ENCODE data around the gene YPEL3.
A peak's percentile ranks its signal among the peaks of the same experiment; 100 is the strongest.
"Not testable (repeated sequence)": the region's sequence is repeated elsewhere in the genome, so short reads cannot be mapped to it uniquely, and the experiment has no call there.

YPEL3 gene, protein sequence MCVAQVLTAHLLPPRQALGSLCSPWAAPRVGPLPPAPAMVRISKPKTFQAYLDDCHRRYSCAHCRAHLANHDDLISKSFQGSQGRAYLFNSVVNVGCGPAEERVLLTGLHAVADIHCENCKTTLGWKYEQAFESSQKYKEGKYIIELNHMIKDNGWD

DNA sequence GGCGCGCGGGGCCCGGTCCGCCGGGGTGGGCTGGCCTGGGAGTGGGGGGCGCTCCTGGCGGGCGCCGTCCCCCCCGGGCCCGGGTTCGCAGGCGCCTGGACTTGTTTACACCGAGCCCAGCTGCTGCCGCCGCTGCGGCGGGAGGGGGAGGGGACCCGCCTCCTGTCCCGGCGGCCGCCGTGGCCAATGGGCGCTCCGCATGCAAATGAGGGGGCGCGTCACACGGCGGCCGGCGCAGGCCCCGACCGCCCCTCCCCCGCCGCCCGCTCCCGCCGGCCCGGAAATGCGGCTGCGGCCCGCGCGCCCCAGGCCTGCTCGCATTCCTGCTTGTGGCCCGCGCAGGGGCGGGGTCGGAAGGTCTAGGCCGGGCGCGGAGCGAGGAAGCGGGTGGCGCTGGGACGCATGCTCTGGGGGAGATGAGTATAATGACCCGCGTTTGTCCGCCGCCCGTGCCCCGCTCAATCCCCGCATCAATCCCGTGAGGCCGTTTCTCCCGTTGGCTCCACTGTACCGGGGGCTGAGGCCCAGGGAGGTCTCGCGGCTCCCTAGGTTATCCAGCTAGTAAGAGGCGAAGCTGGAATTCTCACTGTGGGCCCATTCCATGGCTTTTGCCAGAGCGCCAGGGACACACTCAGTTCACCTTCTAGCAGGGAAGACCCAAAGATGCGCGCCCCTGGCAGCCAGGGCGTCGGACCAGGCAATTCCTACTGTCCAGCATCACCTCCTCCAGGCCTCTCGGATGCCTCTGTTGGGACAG is at the start of gene YPEL3:
YPEL3 (minus strand) TSS at position 109 of the 757 bp plus-strand sequence. CDS start 731 bp downstream, outside the sequence.
- in situ Hi-C loops (cut with HindIII; ENCODE audit: low pct_ligation_motif_present, low pct_unique_long_range_greater_than_20kb, low sequenced_read_pairs): no loop called here
- peak; percentile 92 for DNase-seq

DNA sequence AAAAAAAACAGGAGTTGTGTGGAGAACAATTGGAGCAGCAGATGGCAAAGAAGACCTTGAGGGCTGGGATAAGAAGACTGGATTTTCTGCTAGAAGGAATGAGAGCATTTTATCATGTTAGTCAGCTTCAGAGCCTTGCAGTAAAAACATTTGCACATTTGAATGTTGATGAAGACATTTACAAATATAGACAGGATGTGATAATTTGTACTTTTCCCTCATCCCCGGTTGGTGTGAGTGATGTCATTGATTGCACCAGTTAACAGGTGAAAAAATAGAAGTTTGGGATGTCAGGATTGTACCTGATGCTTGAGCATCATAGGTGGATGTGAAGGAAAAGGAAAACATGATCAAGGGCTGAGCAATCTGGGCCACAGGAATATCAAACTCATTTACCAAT is 49.6 kb upstream of the YPEL3 start:
- no peak for DNase-seq
- in situ Hi-C loops (cut with HindIII; ENCODE audit: low pct_ligation_motif_present, low pct_unique_long_range_greater_than_20kb, low sequenced_read_pairs): no loop called here

DNA sequence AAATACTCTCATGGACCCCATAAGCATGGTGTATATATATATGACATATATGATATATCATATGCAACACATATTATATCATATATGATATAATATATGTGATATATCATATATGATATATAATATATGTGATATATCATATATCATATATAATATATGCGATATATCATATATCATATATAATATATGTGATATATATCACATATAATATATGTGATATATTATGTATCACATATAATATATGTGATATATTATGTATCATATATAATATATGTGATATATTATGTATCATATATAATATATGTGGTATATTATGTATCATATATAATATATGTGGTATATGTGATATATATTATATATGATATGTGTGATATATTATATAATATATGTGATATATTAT is 48.9 kb upstream of the YPEL3 start:
- in situ Hi-C loops (cut with HindIII; ENCODE audit: low pct_ligation_motif_present, low pct_unique_long_range_greater_than_20kb, low sequenced_read_pairs): no loop called here
- DNase-seq: no peak

DNA sequence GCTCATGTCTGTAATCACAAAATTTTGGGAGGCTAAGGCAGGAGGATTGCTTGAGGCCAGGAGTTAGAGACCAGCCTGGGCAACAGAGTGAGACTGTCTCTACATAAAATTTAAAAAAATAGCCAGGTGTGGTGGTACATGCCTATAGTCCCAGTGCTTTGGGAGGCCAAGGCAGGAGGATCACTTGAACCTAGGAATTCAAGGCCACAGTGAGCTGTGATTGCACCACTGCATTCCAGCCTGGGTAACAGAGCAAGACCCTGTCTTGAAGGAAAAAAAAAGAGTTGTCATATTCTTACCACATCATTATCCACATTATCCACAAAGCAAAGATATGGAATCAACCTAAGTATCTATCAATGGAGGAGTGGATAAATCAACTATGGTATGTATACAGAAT is 48.0 kb upstream of the YPEL3 start:
- DNase-seq: no peak
- in situ Hi-C loops (cut with HindIII; ENCODE audit: low pct_ligation_motif_present, low pct_unique_long_range_greater_than_20kb, low sequenced_read_pairs): no loop called here

DNA sequence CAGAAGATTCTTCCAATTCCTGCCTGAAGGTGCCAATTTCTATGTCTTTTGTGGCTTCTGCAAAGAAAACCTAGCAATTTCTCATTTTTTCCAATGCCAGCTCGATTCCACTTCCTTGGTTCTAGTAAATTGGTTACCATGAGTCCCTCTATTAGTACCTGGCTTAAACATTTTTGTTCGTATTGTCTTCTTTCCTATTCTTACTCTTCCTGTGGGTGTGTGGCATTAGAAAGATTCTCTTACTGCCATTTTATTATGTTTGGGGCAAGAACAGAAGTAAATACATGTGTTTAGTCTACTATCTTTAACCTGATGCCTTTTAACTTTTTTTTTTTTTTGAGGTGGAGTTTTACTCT is 47.3 kb upstream of the YPEL3 start:
- in situ Hi-C loops (cut with HindIII; ENCODE audit: low pct_ligation_motif_present, low pct_unique_long_range_greater_than_20kb, low sequenced_read_pairs): no loop called here
- no peak for DNase-seq

DNA sequence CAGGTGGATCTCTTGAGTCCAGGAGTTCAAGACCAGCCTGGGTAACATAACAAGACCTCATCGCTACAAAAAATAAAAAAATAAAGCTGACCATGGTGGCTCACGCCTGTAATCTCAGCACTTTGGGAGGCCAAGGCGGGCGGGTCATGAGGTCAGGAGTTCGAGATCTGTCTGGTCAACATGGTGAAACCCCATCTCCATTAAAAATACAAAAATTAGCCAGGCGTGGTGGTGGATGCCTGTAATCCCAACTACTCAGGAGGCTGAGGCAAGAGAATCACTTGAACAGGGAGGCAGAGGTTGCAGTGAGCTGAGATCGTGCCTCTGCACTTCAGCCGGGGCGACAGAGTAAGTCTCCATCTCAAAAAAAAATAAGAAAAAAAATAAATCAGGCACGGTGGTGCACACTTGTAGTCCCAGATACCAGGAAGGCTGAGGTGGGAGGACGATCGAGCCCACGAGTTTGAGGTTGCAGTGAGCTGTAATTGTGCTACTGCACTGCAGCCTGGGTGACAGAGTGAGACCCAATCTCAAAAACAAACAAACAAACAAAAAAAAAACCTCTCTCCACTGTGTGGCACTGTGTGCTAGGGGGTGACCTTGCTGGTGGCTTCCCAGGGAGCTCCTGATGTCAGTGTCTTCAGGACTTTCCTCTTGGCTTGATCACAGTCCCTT is 46.8 kb upstream of the YPEL3 start:
- no peak for DNase-seq
- in situ Hi-C loops (cut with HindIII; ENCODE audit: low pct_ligation_motif_present, low pct_unique_long_range_greater_than_20kb, low sequenced_read_pairs): no loop called here

DNA sequence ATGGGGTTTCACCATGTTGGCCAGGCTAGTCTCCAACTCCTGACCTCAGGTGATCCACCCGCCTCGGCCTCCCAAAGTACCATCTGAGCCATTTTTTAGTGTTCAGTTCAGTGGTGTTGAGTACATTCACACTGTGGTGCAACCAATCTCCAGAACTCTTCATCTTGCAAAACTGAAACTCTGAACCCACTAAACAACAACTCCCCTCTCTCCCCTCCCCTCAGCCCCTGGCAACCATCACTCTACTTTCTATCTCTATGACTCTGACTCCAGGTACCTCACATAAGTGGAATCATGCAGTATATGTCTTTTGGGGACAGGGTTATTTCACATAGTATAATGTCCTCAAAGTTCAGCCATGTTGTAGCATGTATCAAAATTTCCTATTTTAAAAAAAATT is 45.7 kb upstream of the YPEL3 start:
- in situ Hi-C loops (cut with HindIII; ENCODE audit: low pct_ligation_motif_present, low pct_unique_long_range_greater_than_20kb, low sequenced_read_pairs): no loop called here
- DNase-seq: no peak

DNA sequence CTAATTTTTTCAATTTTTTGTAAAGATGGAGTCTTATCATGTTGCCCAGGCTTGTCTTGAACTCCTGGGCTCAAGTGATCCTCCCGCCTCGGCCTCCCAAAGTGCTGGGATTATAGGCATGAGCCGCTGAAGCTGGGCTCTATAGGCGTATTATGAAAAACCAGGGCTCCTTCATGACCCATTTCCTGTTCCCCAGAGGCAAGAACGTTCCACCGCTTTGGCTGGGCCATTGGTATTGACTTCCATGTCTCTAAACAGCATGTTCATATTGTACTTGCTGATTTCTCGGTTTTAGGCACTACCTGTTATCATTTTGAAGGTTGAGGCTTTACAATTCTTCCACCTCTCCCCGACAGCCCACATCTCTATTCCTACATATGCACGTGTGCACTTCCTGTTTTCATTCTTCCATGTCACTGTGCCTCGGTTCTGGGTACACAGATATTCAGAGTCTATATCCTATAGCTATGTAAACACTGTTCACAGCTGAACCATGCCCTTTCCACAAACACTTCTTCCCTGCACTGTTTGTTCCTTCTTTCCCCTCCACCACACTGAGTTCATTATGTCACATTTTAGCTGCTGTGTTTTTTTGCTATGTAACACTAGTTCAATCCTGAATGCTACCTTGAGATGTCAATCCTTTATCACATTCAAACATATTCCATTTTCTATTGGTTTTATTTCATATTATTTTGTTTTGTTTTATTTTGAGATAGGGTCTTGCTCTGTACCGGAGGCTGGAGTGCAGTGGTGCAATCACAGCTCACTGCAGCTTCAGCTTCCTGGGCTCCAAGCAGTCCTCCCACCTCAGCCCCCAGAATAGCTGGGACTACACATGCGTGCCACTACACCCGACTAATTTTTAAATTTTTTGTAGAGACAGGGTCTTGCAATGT is 43.8 kb upstream of the YPEL3 start:
- in situ Hi-C loops (cut with HindIII; ENCODE audit: low pct_ligation_motif_present, low pct_unique_long_range_greater_than_20kb, low sequenced_read_pairs): no loop called here
- no peak for DNase-seq

DNA sequence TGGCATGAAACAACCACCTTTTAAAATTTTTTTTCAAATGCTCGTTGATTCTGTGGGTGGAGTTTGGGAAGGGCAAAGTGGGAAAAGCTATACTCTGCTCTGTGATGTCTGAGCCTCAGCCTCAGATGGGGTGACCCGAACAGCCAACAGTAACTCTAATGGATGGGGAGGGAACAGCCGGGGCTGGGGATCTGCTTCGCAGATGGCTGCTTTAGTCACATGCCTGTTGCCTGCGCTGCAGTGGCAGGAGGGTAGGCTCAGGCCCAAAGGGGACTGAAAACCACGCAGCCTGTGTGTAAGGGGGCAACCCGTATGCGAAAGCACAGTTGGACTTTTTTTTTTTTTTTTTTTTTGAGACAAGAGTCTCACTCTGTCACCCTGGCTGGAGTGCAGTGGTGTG is 41.9 kb upstream of the YPEL3 start:
- in situ Hi-C loops (cut with HindIII; ENCODE audit: low pct_ligation_motif_present, low pct_unique_long_range_greater_than_20kb, low sequenced_read_pairs): no loop called here
- DNase-seq: no peak

DNA sequence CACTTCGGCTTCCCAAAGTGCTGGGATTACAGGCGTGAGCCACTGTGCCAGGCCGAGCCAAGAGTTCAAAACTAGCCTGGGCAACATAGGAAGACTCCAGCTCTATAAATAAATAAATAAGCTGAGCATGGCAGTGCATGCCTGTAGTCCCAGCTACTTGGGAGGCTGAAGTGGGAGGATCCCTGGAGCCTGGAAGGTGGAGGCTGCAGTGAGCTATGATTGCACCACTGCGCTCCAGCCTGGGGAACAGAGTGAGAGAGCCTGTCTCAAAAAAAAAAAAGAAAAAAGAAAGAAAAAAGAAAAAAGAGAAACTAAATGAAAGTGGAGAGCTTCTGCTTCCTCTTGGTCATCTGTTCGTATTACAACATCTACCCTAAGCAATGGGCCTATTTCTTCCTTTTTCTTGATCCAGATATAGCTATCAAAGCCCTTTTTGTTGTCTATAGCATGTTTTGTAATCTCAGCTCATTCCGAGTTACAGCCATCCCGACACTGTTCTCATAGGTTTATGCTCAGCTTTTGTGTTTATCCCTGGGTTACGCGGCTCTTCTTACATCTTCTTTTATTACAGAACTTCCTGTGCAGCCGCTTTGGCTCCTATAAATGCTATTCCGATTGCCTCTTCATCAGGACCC is 41.1 kb upstream of the YPEL3 start:
- DNase-seq: no peak
- in situ Hi-C loops (cut with HindIII; ENCODE audit: low pct_ligation_motif_present, low pct_unique_long_range_greater_than_20kb, low sequenced_read_pairs): no loop called here

DNA sequence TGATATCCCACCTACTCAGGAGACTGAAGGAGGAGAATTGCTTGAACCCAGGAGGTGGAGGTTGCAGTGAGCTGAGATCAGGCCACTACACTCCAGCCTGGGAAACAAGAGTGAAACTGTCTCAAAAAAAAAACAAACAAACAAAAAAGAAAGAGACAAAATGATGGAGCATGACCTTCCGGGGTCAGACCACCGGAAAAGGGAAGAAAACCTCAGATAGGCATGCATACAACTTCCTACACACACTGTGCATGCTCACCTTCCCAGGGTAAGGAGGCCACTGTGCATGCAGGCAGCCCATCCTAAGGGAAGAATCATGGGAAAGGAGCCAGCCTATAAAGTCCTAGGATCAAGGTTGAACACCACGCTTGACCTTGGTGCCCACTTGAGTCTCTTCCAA is 36.6 kb upstream of the YPEL3 start:
- DNase-seq: no peak
- in situ Hi-C loops (cut with HindIII; ENCODE audit: low pct_ligation_motif_present, low pct_unique_long_range_greater_than_20kb, low sequenced_read_pairs): no loop called here

DNA sequence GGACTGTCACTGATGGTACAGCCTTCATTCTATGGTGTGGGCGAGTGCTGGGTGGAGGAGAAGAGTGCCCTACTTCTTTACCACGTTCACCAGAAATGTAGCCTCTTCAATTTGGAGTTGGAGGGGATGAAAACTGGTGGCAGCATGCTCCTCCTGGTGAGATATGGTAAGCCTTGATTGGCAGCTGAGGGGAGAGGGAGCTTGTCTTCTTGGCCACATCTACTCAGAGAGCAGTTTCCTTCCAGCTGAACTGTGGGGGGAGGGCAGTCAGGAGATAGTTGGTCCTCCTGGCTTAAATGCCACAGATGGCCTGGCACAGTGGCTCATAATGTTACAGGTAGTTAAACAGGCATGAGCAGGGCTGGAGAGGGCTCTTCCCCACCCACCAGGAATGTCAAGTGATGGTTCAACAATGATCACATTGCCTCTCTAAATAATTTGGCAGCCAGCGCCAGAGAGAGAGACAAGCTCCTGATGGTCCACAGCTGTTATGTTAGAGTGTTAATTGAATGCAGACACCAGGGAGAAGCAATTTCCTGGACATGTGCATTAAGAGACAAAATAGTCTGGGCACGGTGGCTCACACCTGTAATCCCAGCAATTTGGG is 36.0 kb upstream of the YPEL3 start:
- DNase-seq: no peak
- in situ Hi-C loops (cut with HindIII; ENCODE audit: low pct_ligation_motif_present, low pct_unique_long_range_greater_than_20kb, low sequenced_read_pairs): no loop called here

DNA sequence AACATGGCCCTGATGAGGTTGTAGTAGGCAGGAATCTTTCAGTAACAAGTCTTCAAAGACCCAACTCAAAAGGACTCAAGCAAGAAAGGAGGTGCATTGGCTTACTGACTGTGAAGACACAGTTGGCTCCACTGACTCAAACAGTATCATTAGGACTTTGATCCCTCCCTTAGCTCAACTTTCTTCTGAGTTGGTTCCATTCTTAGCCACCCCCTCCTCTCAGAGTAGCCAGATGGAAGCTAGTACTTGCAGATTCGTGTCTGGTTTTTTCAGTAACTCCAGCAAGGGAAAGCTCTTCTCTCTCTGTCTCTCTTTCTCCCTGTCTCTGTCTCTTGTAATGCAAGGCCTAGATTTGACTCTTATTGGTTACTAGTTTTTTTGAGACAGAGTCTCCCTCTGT is 32.0 kb upstream of the YPEL3 start:
- in situ Hi-C loops (cut with HindIII; ENCODE audit: low pct_ligation_motif_present, low pct_unique_long_range_greater_than_20kb, low sequenced_read_pairs): no loop called here
- no peak for DNase-seq

DNA sequence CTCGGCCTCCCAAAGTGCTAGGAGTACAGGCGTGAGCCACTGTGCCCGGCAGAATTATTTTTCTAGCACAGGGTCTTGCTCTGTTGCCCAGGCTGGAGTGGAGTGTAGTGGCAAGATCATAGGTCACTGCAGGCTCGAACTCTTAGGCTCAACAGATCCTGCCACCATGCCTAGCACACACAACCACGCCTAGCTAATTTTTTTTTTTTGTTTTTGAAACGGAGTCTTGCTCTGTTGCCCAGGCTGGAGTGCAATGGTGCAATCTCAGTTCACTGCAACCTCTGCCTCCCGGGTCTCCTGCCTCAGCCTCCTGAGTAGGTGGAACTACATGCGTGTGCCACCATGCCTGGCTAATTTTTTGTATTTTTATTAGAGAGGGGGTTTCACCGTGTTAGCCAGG is 29.7 kb upstream of the YPEL3 start:
- DNase-seq; in situ Hi-C loops (cut with HindIII; ENCODE audit: low pct_ligation_motif_present, low pct_unique_long_range_greater_than_20kb, low sequenced_read_pairs): not testable (repeated sequence)

DNA sequence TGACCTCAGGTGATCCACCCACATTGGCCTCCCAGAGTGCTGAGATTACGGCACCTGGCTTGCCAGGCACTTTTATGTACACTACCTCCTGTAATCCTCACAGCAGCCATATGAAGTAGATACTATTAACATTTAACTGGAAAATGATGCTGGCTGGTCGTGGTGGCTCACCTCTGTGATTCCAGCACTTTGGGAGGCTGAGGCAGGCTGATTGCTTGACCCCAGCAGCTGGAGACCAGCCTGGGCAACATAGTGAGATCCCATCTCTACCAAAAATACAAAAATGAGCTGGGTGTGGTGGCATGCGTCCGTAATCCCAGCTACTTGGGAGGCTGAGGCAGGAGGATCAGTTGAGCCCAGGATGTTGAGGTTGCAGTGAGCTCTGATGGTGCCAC is 29.0 kb upstream of the YPEL3 start:
- in situ Hi-C loops (cut with HindIII; ENCODE audit: low pct_ligation_motif_present, low pct_unique_long_range_greater_than_20kb, low sequenced_read_pairs): no loop called here
- DNase-seq: no peak

DNA sequence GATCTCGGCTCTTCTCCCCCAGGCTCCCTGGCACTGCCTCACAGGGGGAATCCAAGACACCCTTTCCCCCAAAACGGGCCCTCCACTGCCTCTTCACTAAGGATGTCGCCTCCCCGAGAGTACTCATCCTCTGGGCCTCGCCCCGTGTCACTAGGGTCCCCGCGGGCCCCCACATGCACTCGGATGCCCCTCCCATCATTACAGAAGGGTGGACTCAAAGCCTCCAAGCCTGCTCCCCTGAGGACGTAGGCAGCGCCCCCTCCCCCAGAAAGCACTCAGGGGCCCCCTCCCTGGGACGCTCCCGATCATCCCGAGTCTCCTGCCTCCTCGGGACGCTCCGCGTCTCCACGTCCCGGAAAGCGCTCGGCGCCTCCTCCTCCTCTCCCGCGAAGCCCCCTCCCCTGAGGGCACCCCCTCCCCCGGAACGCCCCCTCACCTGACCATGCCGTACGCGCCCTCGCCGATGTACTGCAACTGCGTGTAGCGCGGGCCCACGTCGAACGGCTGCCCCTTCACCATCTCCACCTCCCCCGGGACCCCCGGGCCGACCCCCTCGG is 26.7 kb upstream of the YPEL3 start:
- in situ Hi-C loops (cut with HindIII; ENCODE audit: low pct_ligation_motif_present, low pct_unique_long_range_greater_than_20kb, low sequenced_read_pairs): no loop called here
- peak; percentile 15 for DNase-seq

DNA sequence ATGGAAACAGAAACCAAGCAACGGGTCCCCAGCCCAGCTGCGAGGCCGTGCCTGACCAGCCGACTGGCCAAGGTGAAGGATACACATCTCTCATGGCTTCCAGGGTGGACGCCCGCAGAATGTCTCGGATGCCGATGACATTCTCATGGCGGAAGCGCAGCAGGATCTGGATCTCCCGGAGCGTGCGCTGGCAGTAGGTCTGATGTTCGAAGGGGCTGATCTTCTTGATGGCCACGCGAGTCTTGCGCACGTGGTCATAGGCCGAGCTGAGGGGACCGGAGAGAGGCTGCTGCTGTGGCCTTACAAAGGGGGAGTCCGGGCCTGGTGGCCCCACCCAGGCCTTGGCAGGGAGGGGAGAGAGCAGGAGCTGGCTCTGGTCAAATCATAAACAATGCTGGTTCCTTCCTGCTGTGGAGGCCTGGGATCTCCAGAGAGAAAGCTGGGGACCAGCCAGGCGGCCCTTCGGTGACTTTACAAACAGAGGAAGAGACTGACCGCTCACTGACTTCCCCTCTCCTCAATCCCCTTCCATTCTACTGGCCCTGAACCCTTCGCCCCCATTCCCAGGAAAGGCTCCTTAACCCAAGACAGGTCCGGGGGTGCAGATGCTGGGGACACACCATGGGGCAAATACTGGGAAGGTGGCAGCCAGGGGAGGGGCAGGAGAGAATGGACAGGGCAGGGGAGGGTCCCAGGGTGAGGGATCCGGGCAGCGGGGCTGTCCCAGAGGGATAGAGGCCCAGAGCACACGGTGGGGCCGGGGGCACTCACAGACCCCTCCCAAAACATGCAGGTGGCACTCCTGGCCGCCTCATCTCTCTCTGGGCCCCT is 25.9 kb upstream of the YPEL3 start:
- in situ Hi-C loops (cut with HindIII; ENCODE audit: low pct_ligation_motif_present, low pct_unique_long_range_greater_than_20kb, low sequenced_read_pairs): no loop called here
- no peak for DNase-seq

All from ACHN (cell line).